WTC11 (cell line): ENCODE results near the gene WDR90. TPM values are rescaled to one million over a fixed set of nuclear protein-coding genes. Genes with fewer than 3 reads are reported as not detected.

Source experiments
- ATAC-seq: fragments of 200-7000 bp; cut with Tn5 transposase; 2 replicates; pipeline ENCODE4 v1.10.0; 2021; ENCODE audit warnings: mild to moderate bottlenecking, moderate library complexity
- CTCF ChIA-PET: fragments of 300-600 bp; sonication (Branson Sonifier 250); formaldehyde crosslinking; loops from one replicate; lab custom pipeline; 2021; ENCODE audit warnings: antibody characterized with exemption; lab: Charles Lee
- POLR2A ChIA-PET: fragments of 350-600 bp; sonication (Branson Sonifier 250); formaldehyde crosslinking; loops from one replicate; lab custom pipeline; 2021; ENCODE audit warnings: antibody characterized with exemption; lab: Charles Lee
- DNase-seq: peaks from one replicate; pipeline ENCODE4 v3.0.0; 2021; ENCODE audit warnings: low spot score
- H3K27ac Mint-ChIP-seq: 2 replicates; pipeline ENCODE4 v1.8.0; 2021; ENCODE audit warnings: mixed read lengths
- H3K27me3 Mint-ChIP-seq: 2 replicates; pipeline ENCODE4 v1.8.0; 2021; ENCODE audit warnings: low read depth, mild to moderate bottlenecking, moderate library complexity, mixed read lengths
- H3K36me3 Mint-ChIP-seq: 2 replicates; pipeline ENCODE4 v1.8.0; 2021; ENCODE audit warnings: mixed read lengths
- H3K4me1 Mint-ChIP-seq: 2 replicates; pipeline ENCODE4 v1.8.0; 2022; ENCODE audit warnings: mixed read lengths
- H3K4me3 Mint-ChIP-seq: 2 replicates; pipeline ENCODE4 v1.8.0; 2021; ENCODE audit warnings: mild to moderate bottlenecking, moderate library complexity, mixed read lengths
- H3K9me3 Mint-ChIP-seq: 2 replicates; pipeline ENCODE4 v1.8.0; 2021; ENCODE audit warnings: mixed read lengths
- CBFB ChIP-seq: sonication (generic); formaldehyde crosslinking; IDR thresholded peaks from 2 replicates; pipeline ENCODE4 v1.8.1; 2022; ENCODE audit warnings: mild to moderate bottlenecking, low read depth, missing genetic modification reagents
- CREB1 ChIP-seq: sonication (generic); formaldehyde crosslinking; IDR thresholded peaks from 2 replicates; pipeline ENCODE4 v1.8.0; 2023; ENCODE audit warnings: mild to moderate bottlenecking, missing genetic modification reagents
- FOXK1 ChIP-seq: sonication (generic); formaldehyde crosslinking; IDR thresholded peaks from 2 replicates; pipeline ENCODE4 v1.8.0; 2022; ENCODE audit warnings: mild to moderate bottlenecking, moderate library complexity, missing genetic modification reagents
- GABPB1 ChIP-seq: sonication (generic); formaldehyde crosslinking; IDR thresholded peaks from 2 replicates; pipeline ENCODE4 v1.8.1; 2023; ENCODE audit warnings: mild to moderate bottlenecking, missing genetic modification reagents
- GTF2I ChIP-seq: fragments of 250-450 bp; sonication (Bioruptor Pico); conservative IDR thresholded peaks from 2 replicates; pipeline ENCODE4 v1.4.0; 2021; ENCODE audit warnings: mild to moderate bottlenecking
- IRF1 ChIP-seq: sonication (generic); formaldehyde crosslinking; IDR thresholded peaks from 2 replicates; pipeline ENCODE4 v1.8.0; 2023; ENCODE audit warnings: missing genetic modification reagents
- JUN ChIP-seq: sonication (generic); formaldehyde crosslinking; IDR thresholded peaks from 2 replicates; pipeline ENCODE4 v1.8.0; 2023; ENCODE audit warnings: mild to moderate bottlenecking, missing genetic modification reagents
- KAT7 ChIP-seq: sonication (generic); formaldehyde crosslinking; IDR thresholded peaks from 2 replicates; pipeline ENCODE4 v1.8.1; 2023; ENCODE audit warnings: missing genetic modification reagents, mild to moderate bottlenecking, borderline replicate concordance
- MYBL2 ChIP-seq: sonication (generic); formaldehyde crosslinking; IDR thresholded peaks from 2 replicates; pipeline ENCODE4 v1.8.1; 2023; ENCODE audit warnings: mild to moderate bottlenecking, moderate library complexity, missing genetic modification reagents
- OVOL2 ChIP-seq: fragments of 250-450 bp; sonication (Bioruptor Pico); IDR thresholded peaks from 2 replicates; pipeline ENCODE4 v1.9.0; 2021; ENCODE audit warnings: mild to moderate bottlenecking, borderline replicate concordance
- PRRX2 ChIP-seq: fragments of 250-450 bp; sonication (Bioruptor Pico); IDR thresholded peaks from 2 replicates; pipeline ENCODE4 v1.8.0; 2021; ENCODE audit warnings: mild to moderate bottlenecking
- RORB ChIP-seq: fragments of 250-450 bp; sonication (Bioruptor Pico); IDR thresholded peaks from 2 replicates; pipeline ENCODE4 v1.9.0; 2021; ENCODE audit warnings: mild to moderate bottlenecking
- SMAD3 ChIP-seq: sonication (generic); formaldehyde crosslinking; IDR thresholded peaks from 2 replicates; pipeline ENCODE4 v1.8.0; 2022; ENCODE audit warnings: missing genetic modification reagents, mild to moderate bottlenecking, borderline replicate concordance
- SOX15 ChIP-seq: fragments of 250-450 bp; sonication (Bioruptor Pico); IDR thresholded peaks from 2 replicates; pipeline ENCODE4 v1.9.0; 2021; ENCODE audit warnings: mild to moderate bottlenecking
- TCF7 ChIP-seq: sonication (generic); formaldehyde crosslinking; IDR thresholded peaks from 2 replicates; pipeline ENCODE4 v1.8.0; 2022; ENCODE audit warnings: mild to moderate bottlenecking, low read depth, missing genetic modification reagents, moderate library complexity
- TEAD1 ChIP-seq: sonication (generic); formaldehyde crosslinking; IDR thresholded peaks from 2 replicates; pipeline ENCODE4 v1.8.0; 2022; ENCODE audit warnings: mild to moderate bottlenecking, missing genetic modification reagents
- TEAD4 ChIP-seq: sonication (generic); formaldehyde crosslinking; IDR thresholded peaks from 2 replicates; pipeline ENCODE4 v1.8.0; 2022; ENCODE audit warnings: mild to moderate bottlenecking, missing genetic modification reagents
- USF2 ChIP-seq: sonication (generic); formaldehyde crosslinking; IDR thresholded peaks from 2 replicates; pipeline ENCODE4 v1.8.1; 2023; ENCODE audit warnings: mild to moderate bottlenecking, missing genetic modification reagents, moderate library complexity
- ZNF317 ChIP-seq: sonication (generic); formaldehyde crosslinking; IDR thresholded peaks from 2 replicates; pipeline ENCODE4 v1.8.1; 2023; ENCODE audit warnings: low read depth, mild to moderate bottlenecking, moderate library complexity, missing genetic modification reagents, borderline replicate concordance
- ZNF416 ChIP-seq: fragments of 250-450 bp; sonication (Bioruptor Pico); IDR thresholded peaks from 2 replicates; pipeline ENCODE4 v1.9.0; 2021; ENCODE audit warnings: mild to moderate bottlenecking, inconsistent platforms
- ZNF512 ChIP-seq: sonication (generic); formaldehyde crosslinking; IDR thresholded peaks from 2 replicates; pipeline ENCODE4 v1.8.1; 2022; ENCODE audit warnings: missing genetic modification reagents, borderline replicate concordance
- total RNA-seq: library from RNA; stranded (reverse); gene quantifications from 3 replicates; pipeline ENCODE4 v1.2.3, GENCODE V29; 2021
- TF ChIP-seq, protein P1 (sequence below): sonication (generic); formaldehyde crosslinking; IDR thresholded peaks from 2 replicates; pipeline ENCODE4 v1.8.0; 2022; ENCODE audit warnings: missing genetic modification reagents
- TF ChIP-seq, protein P2 (sequence below): sonication (generic); formaldehyde crosslinking; IDR thresholded peaks from 2 replicates; pipeline ENCODE4 v1.8.1; 2023; ENCODE audit warnings: mild to moderate bottlenecking, missing genetic modification reagents, moderate library complexity
- TF ChIP-seq, protein P3 (sequence below): fragments of 200-600 bp; IDR thresholded peaks from 2 replicates; pipeline ENCODE4 v1.8.0; 2022; ENCODE audit warnings: antibody characterized with exemption

The WDR90 gene
- total RNA-seq, 1 experiment from 2014 or later, result 75.8 TPM

GRCh38 chr16:652454-653305 lies 3.5 kb downstream of the WDR90 start (continued):
- TF ChIP-seq, protein P1, sequence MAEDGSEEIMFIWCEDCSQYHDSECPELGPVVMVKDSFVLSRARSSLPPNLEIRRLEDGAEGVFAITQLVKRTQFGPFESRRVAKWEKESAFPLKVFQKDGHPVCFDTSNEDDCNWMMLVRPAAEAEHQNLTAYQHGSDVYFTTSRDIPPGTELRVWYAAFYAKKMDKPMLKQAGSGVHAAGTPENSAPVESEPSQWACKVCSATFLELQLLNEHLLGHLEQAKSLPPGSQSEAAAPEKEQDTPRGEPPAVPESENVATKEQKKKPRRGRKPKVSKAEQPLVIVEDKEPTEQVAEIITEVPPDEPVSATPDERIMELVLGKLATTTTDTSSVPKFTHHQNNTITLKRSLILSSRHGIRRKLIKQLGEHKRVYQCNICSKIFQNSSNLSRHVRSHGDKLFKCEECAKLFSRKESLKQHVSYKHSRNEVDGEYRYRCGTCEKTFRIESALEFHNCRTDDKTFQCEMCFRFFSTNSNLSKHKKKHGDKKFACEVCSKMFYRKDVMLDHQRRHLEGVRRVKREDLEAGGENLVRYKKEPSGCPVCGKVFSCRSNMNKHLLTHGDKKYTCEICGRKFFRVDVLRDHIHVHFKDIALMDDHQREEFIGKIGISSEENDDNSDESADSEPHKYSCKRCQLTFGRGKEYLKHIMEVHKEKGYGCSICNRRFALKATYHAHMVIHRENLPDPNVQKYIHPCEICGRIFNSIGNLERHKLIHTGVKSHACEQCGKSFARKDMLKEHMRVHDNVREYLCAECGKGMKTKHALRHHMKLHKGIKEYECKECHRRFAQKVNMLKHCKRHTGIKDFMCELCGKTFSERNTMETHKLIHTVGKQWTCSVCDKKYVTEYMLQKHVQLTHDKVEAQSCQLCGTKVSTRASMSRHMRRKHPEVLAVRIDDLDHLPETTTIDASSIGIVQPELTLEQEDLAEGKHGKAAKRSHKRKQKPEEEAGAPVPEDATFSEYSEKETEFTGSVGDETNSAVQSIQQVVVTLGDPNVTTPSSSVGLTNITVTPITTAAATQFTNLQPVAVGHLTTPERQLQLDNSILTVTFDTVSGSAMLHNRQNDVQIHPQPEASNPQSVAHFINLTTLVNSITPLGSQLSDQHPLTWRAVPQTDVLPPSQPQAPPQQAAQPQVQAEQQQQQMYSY, result no peak

DNA sequence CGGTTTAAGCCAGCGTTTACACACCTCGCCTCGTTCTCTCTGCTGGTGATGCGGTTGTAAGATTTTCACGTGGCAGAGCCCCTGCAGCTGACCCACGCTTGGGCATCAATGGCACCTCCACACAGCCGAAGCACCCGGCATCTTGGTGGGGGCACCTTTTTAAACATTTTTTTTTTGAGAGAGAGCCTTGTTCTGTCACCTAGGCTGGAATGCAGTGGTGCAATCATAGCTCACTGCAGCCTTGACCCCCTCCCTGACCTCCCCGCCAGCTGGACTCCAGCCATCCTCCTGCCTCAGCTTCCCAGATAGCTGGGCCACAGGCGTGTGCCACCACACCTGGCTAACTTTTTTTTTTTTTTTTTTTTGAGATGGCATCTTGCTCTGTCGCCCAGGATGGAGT lies 4.9 kb downstream of the WDR90 start:
- POLR2A ChIA-PET, result no interaction called here

GRCh38 chr16:657487-657886 lies 8.3 kb downstream of the WDR90 start:
- no peaks in the 10 kb centered on the region for H3K27me3 Mint-ChIP-seq
- H3K27ac Mint-ChIP-seq, result no peak overlapping the region
- no peaks in the 10 kb centered on the region for H3K36me3 Mint-ChIP-seq
- CTCF ChIA-PET, result interaction anchor here (0.9 kb wide), 1 partner anchor 10 kb away, joined by 3 read pairs; the partner anchor contains the start of gene RHOT2
- no peak for DNase-seq
- peaks cover 4% of the 10 kb centered on the region for H3K4me1 Mint-ChIP-seq
- POLR2A ChIA-PET, result no interaction called here
- H3K4me3 Mint-ChIP-seq, result no peak overlapping the region
- H3K9me3 Mint-ChIP-seq, result no peaks in the 10 kb centered on the region
- ATAC-seq, result no peak
- TF ChIP-seq OVOL2, result no peak
- no peak for TF ChIP-seq USF2 (CRISPR knock-in tag)
- no peak for TF ChIP-seq SMAD3 (CRISPR knock-in tag)
- no peak for TF ChIP-seq RORB (CRISPR knock-in tag)
- no peak for TF ChIP-seq GTF2I (CRISPR knock-in tag)
- no peak for TF ChIP-seq FOXK1 (CRISPR knock-in tag)
- TF ChIP-seq ZNF317, result no peak
- no peak for TF ChIP-seq ZNF512 (CRISPR knock-in tag)
- no peak for TF ChIP-seq TEAD1 (CRISPR knock-in tag)
- no peak for TF ChIP-seq MYBL2 (CRISPR knock-in tag)
- TF ChIP-seq ZNF416 (CRISPR knock-in tag), result no peak
- TF ChIP-seq JUN (CRISPR knock-in tag), result no peak

More for the DNA sequence above, 4.9 kb downstream of the WDR90 start:
- H3K27me3 Mint-ChIP-seq, result no peaks in the 10 kb centered on the region
- H3K36me3 Mint-ChIP-seq, result no peaks in the 10 kb centered on the region
- H3K9me3 Mint-ChIP-seq, result no peaks in the 10 kb centered on the region
- CTCF ChIA-PET, result interaction anchor here (1.2 kb wide), 1 partner anchor 27 kb away, joined by 3 read pairs; no protein-coding TSS in a partner anchor
- no peak for TF ChIP-seq USF2 (CRISPR knock-in tag)
- TF ChIP-seq GABPB1 (CRISPR knock-in tag), result no peak
- no peak for TF ChIP-seq CBFB (CRISPR knock-in tag)
- no peak for TF ChIP-seq PRRX2
- TF ChIP-seq CREB1 (CRISPR knock-in tag), result no peak
- no peak for TF ChIP-seq IRF1 (CRISPR knock-in tag)
- no peak for TF ChIP-seq KAT7
- TF ChIP-seq, protein P2, sequence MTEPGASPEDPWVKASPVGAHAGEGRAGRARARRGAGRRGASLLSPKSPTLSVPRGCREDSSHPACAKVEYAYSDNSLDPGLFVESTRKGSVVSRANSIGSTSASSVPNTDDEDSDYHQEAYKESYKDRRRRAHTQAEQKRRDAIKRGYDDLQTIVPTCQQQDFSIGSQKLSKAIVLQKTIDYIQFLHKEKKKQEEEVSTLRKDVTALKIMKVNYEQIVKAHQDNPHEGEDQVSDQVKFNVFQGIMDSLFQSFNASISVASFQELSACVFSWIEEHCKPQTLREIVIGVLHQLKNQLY (CRISPR knock-in tag), result no peak
- TF ChIP-seq SOX15 (CRISPR knock-in tag), result no peak
- TF ChIP-seq TCF7 (CRISPR knock-in tag), result no peak
- no peak for TF ChIP-seq TEAD4 (CRISPR knock-in tag)
- TF ChIP-seq, protein P3, sequence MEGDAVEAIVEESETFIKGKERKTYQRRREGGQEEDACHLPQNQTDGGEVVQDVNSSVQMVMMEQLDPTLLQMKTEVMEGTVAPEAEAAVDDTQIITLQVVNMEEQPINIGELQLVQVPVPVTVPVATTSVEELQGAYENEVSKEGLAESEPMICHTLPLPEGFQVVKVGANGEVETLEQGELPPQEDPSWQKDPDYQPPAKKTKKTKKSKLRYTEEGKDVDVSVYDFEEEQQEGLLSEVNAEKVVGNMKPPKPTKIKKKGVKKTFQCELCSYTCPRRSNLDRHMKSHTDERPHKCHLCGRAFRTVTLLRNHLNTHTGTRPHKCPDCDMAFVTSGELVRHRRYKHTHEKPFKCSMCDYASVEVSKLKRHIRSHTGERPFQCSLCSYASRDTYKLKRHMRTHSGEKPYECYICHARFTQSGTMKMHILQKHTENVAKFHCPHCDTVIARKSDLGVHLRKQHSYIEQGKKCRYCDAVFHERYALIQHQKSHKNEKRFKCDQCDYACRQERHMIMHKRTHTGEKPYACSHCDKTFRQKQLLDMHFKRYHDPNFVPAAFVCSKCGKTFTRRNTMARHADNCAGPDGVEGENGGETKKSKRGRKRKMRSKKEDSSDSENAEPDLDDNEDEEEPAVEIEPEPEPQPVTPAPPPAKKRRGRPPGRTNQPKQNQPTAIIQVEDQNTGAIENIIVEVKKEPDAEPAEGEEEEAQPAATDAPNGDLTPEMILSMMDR, result no peak
- no peaks in the 10 kb centered on the region for H3K4me1 Mint-ChIP-seq
- H3K27ac Mint-ChIP-seq, result no peak overlapping the region
- no peak overlapping the region for H3K4me3 Mint-ChIP-seq
- DNase-seq, result no peak
- ATAC-seq, result no peak
